IMR-90 (cell line): ENCODE measurements around the gene SEC16A.

Experiments used
- CTCF ChIP-seq: conservative IDR thresholded peaks from 2 replicates; pipeline ENCODE4 v1.5.1; 2012; ENCODE audit warnings: mild to moderate bottlenecking, low read depth, low read length, improper control_type of control experiment
- MXI1 ChIP-seq: IDR thresholded peaks from 2 replicates; pipeline ENCODE4 v1.6.1; 2012; ENCODE audit warnings: low read depth, mild to moderate bottlenecking, low read length, moderate library complexity, borderline replicate concordance
- POLR2A ChIP-seq: IDR thresholded peaks from 2 replicates; pipeline ENCODE4 v1.6.1; 2012; ENCODE audit warnings: mild to moderate bottlenecking, low read depth, low read length
- RCOR1 ChIP-seq: IDR thresholded peaks from 2 replicates; pipeline ENCODE4 v1.6.1; 2012; ENCODE audit warnings: mild to moderate bottlenecking, low read length, improper control_type of control experiment; ENCODE audit not compliant: insufficient replicate concordance

- no peak for TF ChIP-seq CTCF
- no peak for TF ChIP-seq RCOR1
- TF ChIP-seq POLR2A: no peak
- TF ChIP-seq MXI1: no peak
These were observed 4.8 kb upstream of the SEC16A start for GRCh38 chr9:136487672-136488071.
